Fibroblast of pulmonary artery (primary cell): ENCODE results near the gene SENP3.

Experiments used
- DNase-seq: peaks from one replicate; pipeline ENCODE4 v3.0.0-alpha.2; 2010; ENCODE audit warnings: low read depth
- H3K4me3 ChIP-seq: replicated peaks from 2 replicates; pipeline ENCODE4 v1.5.1; 2011; ENCODE audit warnings: low read depth, mild to moderate bottlenecking, control low read depth, low read length, moderate library complexity
- TF ChIP-seq, protein P1 (sequence below): IDR thresholded peaks from 2 replicates; pipeline ENCODE4 v1.5.1; 2011; ENCODE audit warnings: mild to moderate bottlenecking, control low read depth, low read length, inconsistent platforms; ENCODE audit errors: missing control alignments

Gene SENP3

DNA sequence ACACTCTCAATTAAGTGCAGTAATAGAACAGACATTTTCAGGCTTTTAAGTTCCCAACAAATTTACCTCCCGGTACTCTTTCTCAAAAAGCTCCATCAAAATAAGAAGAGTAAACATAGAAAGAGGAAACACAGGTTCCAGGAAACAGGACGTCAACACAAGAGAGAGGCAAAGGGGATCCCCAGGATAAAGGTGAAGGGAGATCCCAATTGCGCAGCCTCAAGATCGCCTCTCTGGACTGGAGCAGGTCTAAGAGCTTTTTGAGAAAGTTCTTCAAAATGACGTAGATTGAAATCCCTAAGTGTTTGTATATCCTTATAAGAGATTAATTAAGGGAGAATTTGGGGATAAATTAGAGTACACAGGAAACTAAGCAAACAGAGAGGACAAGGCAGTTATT, 56.9 kb downstream of the SENP3 start:
- DNase-seq: no peak
- no peak overlapping the region for H3K4me3 ChIP-seq
- TF ChIP-seq, protein P1, sequence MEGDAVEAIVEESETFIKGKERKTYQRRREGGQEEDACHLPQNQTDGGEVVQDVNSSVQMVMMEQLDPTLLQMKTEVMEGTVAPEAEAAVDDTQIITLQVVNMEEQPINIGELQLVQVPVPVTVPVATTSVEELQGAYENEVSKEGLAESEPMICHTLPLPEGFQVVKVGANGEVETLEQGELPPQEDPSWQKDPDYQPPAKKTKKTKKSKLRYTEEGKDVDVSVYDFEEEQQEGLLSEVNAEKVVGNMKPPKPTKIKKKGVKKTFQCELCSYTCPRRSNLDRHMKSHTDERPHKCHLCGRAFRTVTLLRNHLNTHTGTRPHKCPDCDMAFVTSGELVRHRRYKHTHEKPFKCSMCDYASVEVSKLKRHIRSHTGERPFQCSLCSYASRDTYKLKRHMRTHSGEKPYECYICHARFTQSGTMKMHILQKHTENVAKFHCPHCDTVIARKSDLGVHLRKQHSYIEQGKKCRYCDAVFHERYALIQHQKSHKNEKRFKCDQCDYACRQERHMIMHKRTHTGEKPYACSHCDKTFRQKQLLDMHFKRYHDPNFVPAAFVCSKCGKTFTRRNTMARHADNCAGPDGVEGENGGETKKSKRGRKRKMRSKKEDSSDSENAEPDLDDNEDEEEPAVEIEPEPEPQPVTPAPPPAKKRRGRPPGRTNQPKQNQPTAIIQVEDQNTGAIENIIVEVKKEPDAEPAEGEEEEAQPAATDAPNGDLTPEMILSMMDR: no peak

DNA sequence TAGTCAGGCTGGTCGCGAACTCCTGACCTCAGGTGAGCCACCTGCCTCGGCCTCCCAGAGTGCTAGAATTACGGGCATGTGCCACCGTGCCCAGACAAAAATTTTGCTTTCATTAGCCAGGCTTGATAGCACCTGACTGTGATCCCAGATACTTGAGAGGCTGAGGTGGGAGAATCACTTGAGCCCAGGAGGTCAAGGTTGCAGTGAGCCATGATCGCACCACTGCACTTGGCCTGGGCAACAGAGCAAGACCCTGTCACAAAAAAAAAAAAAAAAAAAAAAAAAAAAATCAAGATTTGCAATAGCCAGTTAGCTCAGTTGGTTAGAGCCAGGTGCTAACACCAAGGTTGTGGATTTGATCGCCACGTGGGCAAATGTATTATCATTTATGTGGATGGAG, 59.1 kb downstream of the SENP3 start:
- TF ChIP-seq, protein P1: no peak
- DNase-seq: no peak
- no peak overlapping the region for H3K4me3 ChIP-seq
